ENCODE measurements around the gene TPP2.

GRCh38 chr13:102650444-102650843 lies 53.7 kb downstream of the TPP2 start:
- TF ChIP-seq CTCF (conservative IDR thresholded peaks at IDR 0.05) = no peak
- TF ChIP-seq ZFX (IDR thresholded peaks at IDR 0.05) = no peak
